IPS DF 19.7 (cell line): ENCODE measurements around the gene KRTAP1-1.
"Not testable (repeated sequence)": the region's sequence is repeated elsewhere in the genome, so short reads cannot be mapped to it uniquely, and the experiment has no call there.

Experiments used
- DNase-seq: peaks from one replicate; pipeline ENCODE4 v3.0.0-alpha.2; 2013; ENCODE audit warnings: low read depth, low spot score

Gene KRTAP1-1, protein sequence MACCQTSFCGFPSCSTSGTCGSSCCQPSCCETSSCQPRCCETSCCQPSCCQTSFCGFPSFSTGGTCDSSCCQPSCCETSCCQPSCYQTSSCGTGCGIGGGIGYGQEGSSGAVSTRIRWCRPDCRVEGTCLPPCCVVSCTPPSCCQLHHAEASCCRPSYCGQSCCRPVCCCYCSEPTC

DNA sequence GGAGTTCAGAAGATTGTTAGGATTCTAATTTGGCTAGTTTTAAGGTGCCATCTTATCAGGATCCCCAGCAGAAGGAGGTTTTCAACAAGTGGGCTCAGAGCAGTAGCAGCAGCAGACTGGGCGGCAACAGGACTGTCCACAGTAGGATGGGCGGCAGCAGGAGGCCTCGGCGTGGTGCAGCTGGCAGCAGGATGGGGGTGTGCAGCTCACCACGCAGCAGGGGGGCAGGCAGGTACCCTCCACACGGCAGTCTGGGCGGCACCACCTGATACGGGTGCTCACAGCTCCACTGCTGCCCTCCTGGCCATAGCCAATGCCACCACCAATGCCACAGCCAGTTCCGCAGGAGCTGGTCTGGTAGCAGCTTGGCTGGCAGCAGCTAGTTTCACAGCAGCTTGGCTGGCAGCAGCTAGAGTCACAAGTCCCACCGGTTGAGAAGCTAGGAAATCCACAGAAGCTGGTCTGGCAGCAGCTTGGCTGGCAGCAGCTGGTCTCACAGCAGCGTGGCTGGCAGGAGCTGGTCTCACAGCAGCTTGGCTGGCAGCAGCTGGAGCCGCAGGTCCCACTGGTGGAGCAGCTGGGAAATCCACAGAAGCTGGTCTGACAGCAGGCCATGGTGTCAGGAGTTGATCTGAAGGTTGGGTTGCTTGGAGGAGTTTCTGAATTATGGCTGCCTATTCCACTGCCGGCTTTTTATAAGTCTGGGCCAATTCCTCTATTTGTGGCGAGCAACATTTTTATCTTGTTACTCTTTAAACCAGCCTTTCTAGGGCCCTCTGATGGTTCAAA, at the start of gene KRTAP1-1:
Gene KRTAP1-1, minus strand, starts transcription at position 668 of the 789 bp plus-strand sequence. Its CDS starts 53 bp downstream, at position 615.
- not testable (repeated sequence) for DNase-seq

- DNase-seq, result not testable (repeated sequence)
These were observed 47.6 kb upstream of the KRTAP1-1 start for GRCh38 chr17:41088760-41089352.

DNA sequence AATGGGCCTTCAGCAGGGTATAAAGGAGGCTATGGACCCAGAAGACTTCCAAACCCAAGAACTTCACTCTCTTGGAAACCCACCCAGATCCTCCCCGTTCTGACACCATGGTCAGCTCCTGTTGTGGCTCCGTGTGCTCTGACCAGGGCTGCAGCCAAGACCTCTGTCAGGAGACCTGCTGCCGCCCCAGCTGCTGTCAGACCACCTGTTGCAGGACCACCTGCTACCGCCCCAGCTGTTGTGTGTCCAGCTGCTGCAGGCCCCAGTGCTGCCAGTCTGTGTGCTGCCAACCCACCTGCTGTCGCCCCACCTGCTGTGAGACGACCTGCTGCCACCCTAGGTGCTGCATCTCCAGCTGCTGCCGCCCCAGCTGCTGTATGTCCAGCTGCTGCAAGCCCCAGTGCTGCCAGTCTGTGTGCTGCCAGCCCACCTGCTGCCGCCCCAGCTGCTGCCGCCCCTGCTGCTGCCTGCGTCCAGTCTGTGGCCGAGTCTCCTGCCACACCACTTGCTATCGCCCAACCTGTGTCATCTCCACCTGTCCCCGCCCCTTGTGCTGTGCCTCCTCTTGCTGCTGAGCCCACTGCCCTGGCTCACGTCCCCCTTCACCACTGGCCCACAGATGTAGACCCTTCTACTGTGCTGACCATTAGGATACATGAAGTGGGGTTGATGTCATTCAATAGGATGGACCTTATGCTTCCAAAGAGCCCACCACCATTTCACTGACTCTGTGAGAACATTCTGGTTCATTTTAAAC, 43.0 kb upstream of the KRTAP1-1 start, which contains the start of gene KRTAP4-7:
Gene KRTAP4-7, plus strand, starts transcription at position 51 of the 757 bp plus-strand sequence. Its CDS starts 57 bp downstream, at position 108.
- DNase-seq, result not testable (repeated sequence)

DNA sequence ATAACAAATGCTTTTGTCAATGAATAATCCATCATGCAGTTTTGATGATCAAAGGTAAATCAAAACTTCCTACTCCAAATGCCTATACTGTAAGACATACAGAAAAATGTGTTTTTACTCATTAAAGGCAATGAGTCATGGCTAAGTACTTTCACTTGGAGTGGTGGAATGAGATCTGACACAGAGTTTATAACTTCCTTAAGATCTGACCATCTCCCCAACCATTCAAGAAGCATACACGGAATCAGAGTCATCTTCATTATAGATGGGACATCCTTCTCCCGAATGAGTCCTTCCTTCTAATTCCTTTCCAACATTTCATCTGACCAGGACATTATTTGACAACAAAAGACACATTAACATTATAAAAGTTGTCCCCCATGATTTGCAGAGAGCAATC, 42.2 kb upstream of the KRTAP1-1 start:
- not testable (repeated sequence) for DNase-seq

DNA sequence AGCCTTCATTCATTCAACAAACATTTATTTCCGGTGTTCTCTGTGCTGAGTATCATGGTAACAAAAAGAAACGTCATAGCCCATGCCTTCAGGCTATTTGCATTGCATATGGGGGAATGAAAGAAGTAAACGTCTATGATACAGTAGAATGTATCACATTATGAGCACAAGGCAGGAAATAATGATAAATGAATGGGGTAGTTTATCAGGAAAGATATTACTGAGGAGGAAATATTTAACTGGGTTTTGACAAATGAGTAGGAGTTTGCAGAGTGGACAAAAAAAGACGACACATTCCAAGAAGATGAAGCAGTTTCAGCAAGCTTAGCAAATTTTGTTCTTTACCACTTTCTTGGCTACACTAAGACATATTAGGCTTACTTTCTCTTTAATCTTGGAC, 41.4 kb upstream of the KRTAP1-1 start:
- no peak for DNase-seq

GRCh38 chr17:41076788-41077187, 35.5 kb upstream of the KRTAP1-1 start:
- DNase-seq, result no peak

DNA sequence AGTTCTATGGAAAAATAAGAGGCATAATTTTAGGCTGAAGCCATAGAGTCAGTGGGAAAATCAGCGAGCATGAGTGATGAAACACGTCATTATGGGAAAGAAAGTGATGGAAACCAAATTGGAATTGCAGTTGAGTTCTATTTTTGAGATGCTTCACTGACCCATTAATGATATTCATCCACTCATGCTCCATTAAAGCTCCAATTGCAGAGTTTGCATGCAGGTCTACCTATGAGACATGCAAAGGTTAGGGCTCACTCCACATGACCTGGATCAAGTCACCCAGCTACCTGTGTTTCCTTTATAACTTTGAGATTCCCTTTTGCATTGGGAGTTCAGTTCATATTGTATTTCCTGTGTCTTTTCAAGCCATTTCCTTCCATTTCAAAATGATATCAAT, 32.4 kb upstream of the KRTAP1-1 start:
- no peak for DNase-seq

DNA sequence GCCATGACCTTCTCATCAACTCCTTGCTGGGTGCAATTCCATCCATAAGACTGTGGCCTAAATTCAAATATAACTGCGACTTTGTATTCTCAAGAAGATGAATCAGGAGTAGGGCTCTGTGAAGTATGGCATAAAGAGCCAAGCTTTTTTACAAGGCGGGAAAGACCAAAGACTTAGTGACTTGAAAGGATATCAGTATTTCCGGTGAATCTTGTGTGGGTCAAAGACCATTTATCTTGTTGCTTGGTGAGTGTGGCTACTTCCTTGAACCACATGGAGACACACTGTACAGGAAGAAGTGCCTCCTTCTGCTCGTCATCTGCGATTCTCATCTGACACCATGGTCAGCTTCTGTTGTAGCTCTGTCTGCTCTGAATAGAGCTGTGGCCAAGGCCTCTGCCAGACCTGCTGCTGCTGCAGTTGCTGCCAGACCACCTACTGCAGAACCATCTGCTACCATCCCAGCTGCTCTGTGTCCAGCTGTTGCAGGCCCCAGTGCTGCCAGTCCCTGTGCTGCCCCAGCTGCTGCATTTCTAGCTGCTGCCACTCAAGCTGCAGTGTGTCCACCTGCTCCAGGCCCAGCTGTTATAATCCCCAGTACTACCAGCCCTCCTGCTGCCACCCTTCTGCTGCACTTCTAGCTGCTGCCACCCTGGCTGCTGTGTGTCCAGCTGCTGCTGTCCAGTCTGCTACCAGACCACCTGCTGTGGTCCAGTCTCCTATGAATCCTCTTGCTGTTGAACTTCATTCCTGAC, 30.5 kb upstream of the KRTAP1-1 start:
- DNase-seq, result no peak

GRCh38 chr17:41069031-41069430, 27.8 kb upstream of the KRTAP1-1 start:
- DNase-seq, result no peak

- no peak for DNase-seq
These were observed 26.0 kb upstream of the KRTAP1-1 start for GRCh38 chr17:41067281-41067680.

DNA sequence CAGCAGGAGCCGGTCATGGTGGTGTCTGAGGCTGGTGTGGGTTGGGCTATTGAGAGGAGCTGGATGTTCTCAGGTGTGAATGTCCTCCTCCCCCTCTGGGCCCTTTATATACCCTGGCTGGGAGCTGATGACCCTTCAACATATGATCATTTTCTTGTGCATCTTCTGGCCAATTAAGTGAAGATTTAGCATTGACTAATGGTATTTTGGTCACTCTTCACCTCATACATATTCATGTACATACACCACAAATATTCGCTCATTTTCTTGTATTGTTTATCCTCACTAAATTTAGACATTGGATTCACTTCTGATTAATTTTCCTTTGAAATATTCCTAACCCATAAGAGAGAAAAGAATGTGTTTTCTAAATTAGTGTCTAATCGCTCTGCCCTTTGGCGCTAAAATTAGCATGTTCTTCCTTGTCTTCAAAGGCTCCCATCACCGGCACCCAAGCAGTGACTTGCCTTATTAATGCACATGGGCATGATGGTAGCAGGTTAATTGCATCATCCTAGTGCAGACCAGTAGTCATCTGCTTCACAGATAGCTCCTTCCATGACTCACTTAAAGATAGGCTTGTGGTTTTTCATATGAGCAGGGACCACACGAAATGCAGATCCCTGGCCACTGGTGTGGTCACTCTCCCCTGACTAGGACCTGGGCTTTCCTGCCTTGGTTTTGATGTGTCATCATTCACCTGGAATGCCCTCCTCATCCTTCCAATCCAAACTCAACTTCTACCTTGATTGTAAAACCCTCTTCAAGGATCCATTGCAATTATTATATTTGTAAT, 24.8 kb upstream of the KRTAP1-1 start, which contains the start of gene KRTAP2-4:
Gene KRTAP2-4, minus strand, starts transcription at position 51 of the 796 bp plus-strand sequence. Its CDS starts 34 bp downstream, at position 17.
- no peak for DNase-seq

DNA sequence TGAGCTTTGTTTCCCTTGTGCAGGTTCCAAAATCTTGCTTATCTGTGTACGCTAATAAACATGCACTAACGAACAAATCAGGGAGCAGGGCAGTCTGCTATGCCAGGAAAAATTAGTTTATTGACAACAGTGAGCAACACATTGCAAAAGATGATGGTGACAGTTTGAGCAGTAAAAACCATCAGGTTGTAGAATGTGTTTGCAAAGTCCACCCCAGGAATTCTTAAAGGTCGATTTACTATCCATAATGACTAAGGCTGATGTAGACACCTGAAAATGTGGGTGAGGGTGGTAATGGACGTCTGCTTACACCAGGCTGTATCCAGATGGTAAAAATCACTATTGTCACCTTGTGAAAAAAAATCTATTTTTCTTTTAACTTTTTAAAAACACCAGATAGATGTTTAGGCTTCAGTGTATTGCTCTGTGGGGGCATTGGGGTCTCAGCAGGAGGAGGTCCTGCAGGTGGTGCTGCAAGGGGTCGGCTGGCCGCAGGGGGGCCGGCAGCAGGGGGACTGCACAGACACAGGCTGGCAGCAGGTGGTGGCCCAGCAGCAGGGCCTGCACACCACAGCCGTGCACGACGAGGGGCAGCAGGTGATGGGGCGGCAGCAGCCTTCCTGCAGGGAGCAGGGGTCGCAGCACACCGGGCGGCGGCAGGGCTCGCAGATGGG, 23.9 kb upstream of the KRTAP1-1 start:
- not testable (repeated sequence) for DNase-seq

DNA sequence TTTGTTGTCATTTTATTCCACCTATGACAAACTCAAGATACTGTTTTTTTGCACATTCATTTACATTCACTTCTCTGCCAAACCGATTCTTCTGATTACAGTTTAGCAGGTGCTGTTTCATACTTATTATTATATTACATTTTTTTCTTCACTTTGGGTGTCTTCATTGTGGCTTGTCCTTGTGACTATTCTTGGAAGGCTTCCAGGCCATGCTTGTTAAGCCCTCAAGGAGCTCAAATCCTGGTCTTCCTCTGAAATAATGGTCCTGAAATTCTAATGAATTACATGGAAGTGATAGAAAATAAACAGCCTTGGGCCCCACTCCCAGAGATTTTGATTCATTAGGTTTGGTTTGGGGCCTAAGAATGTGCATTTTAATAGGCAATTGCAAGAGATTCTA, 23.1 kb upstream of the KRTAP1-1 start:
- DNase-seq, result no peak

GRCh38 chr17:41063449-41063848, 22.2 kb upstream of the KRTAP1-1 start:
- DNase-seq, result no peak

- no peak for DNase-seq
These were observed 20.7 kb upstream of the KRTAP1-1 start for GRCh38 chr17:41061964-41062363.

DNA sequence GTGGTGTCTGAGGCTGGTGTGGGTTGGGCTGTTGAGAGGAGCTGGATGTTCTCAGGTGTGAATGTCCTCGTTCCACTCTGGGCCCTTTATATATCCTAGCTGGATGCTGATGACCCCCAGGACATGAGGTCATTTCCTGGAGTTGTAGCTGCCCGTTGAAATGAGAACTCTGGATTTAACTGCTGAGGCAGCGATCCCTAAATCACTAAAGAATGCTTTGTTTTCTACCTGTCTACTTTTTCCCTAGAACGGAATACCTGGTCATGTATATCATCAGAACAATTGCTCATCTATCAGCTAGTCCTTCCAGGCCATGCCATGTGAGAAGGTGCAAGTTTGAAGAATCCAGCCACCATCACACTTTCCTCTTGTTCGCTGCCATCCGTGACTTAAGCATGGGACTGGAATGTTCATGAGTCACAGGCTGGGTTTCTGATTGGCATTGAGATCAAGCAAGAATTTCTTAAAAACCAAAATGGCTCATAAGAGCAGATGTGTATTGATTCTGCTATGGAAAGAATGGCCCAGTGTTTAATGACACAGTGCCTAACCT, 18.9 kb upstream of the KRTAP1-1 start, which contains the start of gene KRTAP2-3:
Gene KRTAP2-3, minus strand, starts transcription at position 63 of the 553 bp plus-strand sequence. CDS start 64 bp downstream, outside the sequence.
- DNase-seq, result no peak

DNA sequence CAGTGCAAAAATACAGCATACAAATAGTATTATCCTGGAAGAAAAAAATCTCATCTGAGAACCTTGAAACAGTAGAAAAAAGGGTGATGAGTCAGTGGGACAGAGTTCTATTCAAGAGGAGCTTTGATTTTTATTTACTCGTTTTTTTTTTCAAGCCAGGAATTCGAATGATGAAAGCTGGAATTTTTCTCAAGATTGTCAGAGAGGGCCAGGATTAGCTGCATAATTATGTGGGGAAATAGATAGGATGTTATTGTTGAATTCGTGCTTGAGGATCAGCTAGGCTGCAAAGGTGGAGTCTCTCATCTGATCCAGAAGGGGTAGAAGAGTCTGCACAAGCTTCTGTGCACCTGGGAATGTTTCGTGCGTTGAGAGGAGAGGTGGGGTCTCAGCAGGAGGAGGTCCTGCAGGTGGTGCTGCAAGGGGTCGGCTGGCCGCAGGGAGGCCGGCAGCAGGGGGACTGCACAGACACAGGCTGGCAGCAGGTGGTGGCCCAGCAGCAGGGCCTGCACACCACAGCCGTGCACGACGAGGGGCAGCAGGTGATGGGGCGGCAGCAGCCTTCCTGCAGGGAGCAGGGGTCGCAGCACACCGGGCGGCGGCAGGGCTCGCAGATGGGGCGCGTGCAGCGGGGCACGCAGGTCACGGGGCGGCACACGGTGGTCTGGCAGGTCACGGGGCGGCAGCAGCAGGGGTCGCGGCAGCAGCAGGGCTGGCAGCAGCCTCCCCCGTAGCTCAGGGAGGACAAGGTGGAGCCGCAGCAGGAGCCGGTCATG, 18.2 kb upstream of the KRTAP1-1 start:
- not testable (repeated sequence) for DNase-seq

- DNase-seq, result no peak
These were observed 17.5 kb upstream of the KRTAP1-1 start for GRCh38 chr17:41058741-41059140.
